8988T (cell line): ENCODE measurements around the gene WNT2B.

ENCODE experiments used
- DNase-seq: peaks from one replicate; pipeline ENCODE4 v3.0.0; 2011

The WNT2B gene

GRCh38 chr1:112529301-112529700, 20.5 kb downstream of the WNT2B start:
- DNase-seq = no peak

GRCh38 chr1:112530832-112531231, 22.1 kb downstream of the WNT2B start:
- no peak for DNase-seq

GRCh38 chr1:112532064-112532463, 23.3 kb downstream of the WNT2B start:
- no peak for DNase-seq

- no peak for DNase-seq
Observed at GRCh38 chr1:112533029-112533428, 24.3 kb downstream of the WNT2B start.

- no peak for DNase-seq
Observed at GRCh38 chr1:112536561-112536960, 27.8 kb downstream of the WNT2B start.

- DNase-seq = no peak
Observed at GRCh38 chr1:112537456-112537855, 28.7 kb downstream of the WNT2B start.

- no peak for DNase-seq
Observed at GRCh38 chr1:112538883-112539282, 30.1 kb downstream of the WNT2B start.

- no peak for DNase-seq
Observed at GRCh38 chr1:112540226-112540794, 31.5 kb downstream of the WNT2B start.

GRCh38 chr1:112541299-112541698, 32.5 kb downstream of the WNT2B start:
- no peak for DNase-seq

GRCh38 chr1:112542206-112542973, 33.6 kb downstream of the WNT2B start:
- no peak for DNase-seq

- DNase-seq = no peak
Observed at GRCh38 chr1:112544011-112544688, 35.4 kb downstream of the WNT2B start.

GRCh38 chr1:112544751-112545150, 36.0 kb downstream of the WNT2B start:
- no peak for DNase-seq

GRCh38 chr1:112546076-112546475, 37.3 kb downstream of the WNT2B start:
- DNase-seq = no peak

- DNase-seq = no peak
Observed at GRCh38 chr1:112548547-112548946, 39.8 kb downstream of the WNT2B start.

- DNase-seq = no peak
Observed at GRCh38 chr1:112549590-112549989, 40.8 kb downstream of the WNT2B start.

- no peak for DNase-seq
Observed at GRCh38 chr1:112554411-112554810, 45.6 kb downstream of the WNT2B start.

- DNase-seq = no peak
Observed at GRCh38 chr1:112557385-112557784, 48.6 kb downstream of the WNT2B start.

- no peak for DNase-seq
Observed at GRCh38 chr1:112558634-112559033, 49.9 kb downstream of the WNT2B start.

GRCh38 chr1:112563341-112563740, 54.6 kb downstream of the WNT2B start:
- DNase-seq = no peak

- DNase-seq = no peak
Observed at GRCh38 chr1:112564081-112564480, 55.3 kb downstream of the WNT2B start.

GRCh38 chr1:112565800-112566199, 57.0 kb downstream of the WNT2B start:
- no peak for DNase-seq

GRCh38 chr1:112575154-112575804, 66.5 kb downstream of the WNT2B start:
- DNase-seq = no peak

GRCh38 chr1:112576240-112576639, 67.5 kb downstream of the WNT2B start:
- DNase-seq = no peak
